Measurements from ENCODE around the gene COMP.

DNA sequence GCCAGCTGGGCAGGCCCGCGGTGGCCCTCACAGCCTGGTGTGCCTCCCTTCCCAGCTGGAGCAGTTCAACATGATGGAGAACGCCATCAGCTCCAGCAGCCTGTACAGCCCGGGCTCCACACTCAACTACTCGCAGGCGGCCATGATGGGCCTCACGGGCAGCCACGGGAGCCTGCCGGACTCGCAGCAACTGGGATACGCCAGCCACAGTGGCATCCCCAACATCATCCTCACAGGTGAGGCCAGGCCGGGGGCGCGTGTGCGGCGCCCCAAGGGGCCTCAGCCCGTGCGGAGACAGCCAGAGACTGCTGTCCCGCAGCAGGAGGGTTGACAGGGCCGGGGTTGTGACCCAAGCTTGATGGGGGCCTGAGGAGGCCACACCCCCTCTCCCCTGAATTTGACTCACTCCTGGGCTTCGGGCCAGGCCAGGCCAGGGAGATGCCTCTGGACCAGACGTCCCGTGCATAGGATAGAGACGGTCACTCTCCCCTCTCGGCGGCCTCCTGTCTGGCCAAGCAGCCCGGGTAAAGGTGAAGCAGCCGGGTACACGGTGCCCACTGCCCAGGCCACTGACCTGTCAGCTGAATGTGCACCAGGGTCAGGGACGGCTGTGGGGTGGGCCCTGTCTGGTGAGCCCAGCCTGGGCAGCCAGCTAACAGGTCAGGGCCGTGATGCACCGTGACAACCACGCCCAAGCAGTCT, 15.4 kb downstream of the COMP start:
- TF ChIP-seq CTCF (IDR thresholded peaks at IDR 0.05) (no peak), POLR2AphosphoS5 (IDR thresholded peaks at IDR 0.05; ENCODE audit: low read depth, low read length) (no peak), SIN3A (IDR thresholded peaks at IDR 0.05; ENCODE audit: borderline replicate concordance, insufficient read depth, low read depth, low read length) (no peak)
